K562 (cell line): Measurements from ENCODE around the gene TCF12. TPM values are rescaled to one million over a fixed set of nuclear protein-coding genes. Genes with fewer than 3 reads are reported as not detected.

Experiments used
- ATAC-seq: fragments of 200-7000 bp; cut with Tn5 transposase; 3 replicates; pipeline ENCODE4 v1.9.1; 2020; ENCODE audit warnings: moderate library complexity
- BruUV-seq: library from RNA; stranded (reverse); fragments of 400-500 nt; replicated peaks from 2 replicates; lab custom pipeline; 2021; lab: Mats Ljungman, UMichigan
- CTCF ChIA-PET: fragments of 300-600 bp; formaldehyde crosslinking; extraction: SDS; loops from one replicate; lab custom pipeline; 2021; ENCODE audit warnings: low intra/inter-chr PET ratio; lab: Yijun Ruan, JAX
- POLR2A ChIA-PET: fragments of 300-600, 350-650 bp; sonication (Branson Sonifier 250); formaldehyde crosslinking; extraction: SDS; loops from one replicate; lab custom pipeline; 2021; ENCODE audit warnings: antibody characterized with exemption, inconsistent platforms; lab: Yijun Ruan, JAX
- DNase-seq, 4 experiments: peaks; one replicate each; pipeline versions ENCODE4 v3.0.0 to v3.0.0-alpha.2; 2011 to 2018; ENCODE audit warnings: low spot score in 3 of 4, mixed read lengths in 3 of 4; ENCODE audit errors: extremely low read depth in 1 of 4
- FAIRE-seq: peaks from 2 replicates; lab custom pipeline; 2011; peaks lifted over from hg19 to GRCh38; lab: Jason Lieb, UNC
- H2AFZ ChIP-seq: 2 replicates; pipeline ENCODE4 v1.6.0; 2011; ENCODE audit warnings: low read depth, low read length, control low read depth, inconsistent platforms
- H3K27ac ChIP-seq: fragments of 200-600 bp; 3 replicates; pipeline ENCODE4 v1.8.0; 2011; ENCODE audit warnings: low read depth, mild to moderate bottlenecking, control low read depth, inconsistent platforms, low read length, moderate library complexity, mixed read lengths; ENCODE audit errors: extremely low read depth
- H3K27me3 ChIP-seq, 2 experiments: fragments of 300-600 bp in 1 of 2; 2 replicates in 1 of 2; 3 replicates in 1 of 2; pipeline versions ENCODE4 v1.6.0 to v1.8.0; 2011; ENCODE audit warnings: inconsistent platforms in 2 of 2, low read length in 2 of 2, mild to moderate bottlenecking in 1 of 2, mixed read lengths in 1 of 2, moderate library complexity in 1 of 2; ENCODE audit not compliant: control insufficient read depth in 2 of 2, insufficient read depth in 2 of 2
- H3K36me3 ChIP-seq: fragments of 300-600 bp; 3 replicates; pipeline ENCODE4 v1.8.0; 2011; ENCODE audit warnings: mild to moderate bottlenecking, low read length, inconsistent platforms; ENCODE audit not compliant: control insufficient read depth, insufficient read depth
- H3K4me1 ChIP-seq, 2 experiments: fragments of 200-600 bp in 1 of 2; replicated peaks in 1 of 2; 2 replicates in 1 of 2; 3 replicates in 1 of 2; pipeline versions ENCODE4 v1.5.1 to v1.8.0; 2011; ENCODE audit warnings: inconsistent platforms in 2 of 2, low read length in 2 of 2, mild to moderate bottlenecking in 1 of 2, mixed read lengths in 1 of 2, moderate library complexity in 1 of 2; ENCODE audit not compliant: control insufficient read depth in 2 of 2, insufficient read depth in 2 of 2
- H3K4me2 ChIP-seq: 2 replicates; pipeline ENCODE4 v1.6.1; 2011; ENCODE audit warnings: low read length, control low read depth, inconsistent platforms, mixed read lengths; ENCODE audit not compliant: insufficient read depth
- H3K4me3 ChIP-seq: fragments of 200-600 bp; sonication (generic), shearing (Covaris generic); 2 replicates; pipeline ENCODE4 v1.5.1; 2016; ENCODE audit warnings: control low read depth, inconsistent platforms
- H3K79me2 ChIP-seq: fragments of 200-600 bp; 3 replicates; pipeline ENCODE4 v1.8.0; 2011; ENCODE audit warnings: low read length, inconsistent platforms; ENCODE audit not compliant: control insufficient read depth, insufficient read depth
- H3K9ac ChIP-seq, 2 experiments: 2 replicates each; pipeline versions ENCODE4 v1.6.0 to v1.6.1; 2011; ENCODE audit warnings: low read depth in 2 of 2, low read length in 2 of 2, control low read depth in 1 of 2, inconsistent platforms in 1 of 2, mild to moderate bottlenecking in 1 of 2, mixed read lengths in 1 of 2; ENCODE audit not compliant: insufficient read depth in 1 of 2
- H3K9me1 ChIP-seq: one replicate; pipeline ENCODE4 v1.6.0; 2011; ENCODE audit warnings: inconsistent platforms, mild to moderate bottlenecking, low read length, moderate library complexity; ENCODE audit not compliant: control insufficient read depth, insufficient read depth
- H3K9me3 ChIP-seq: replicated peaks from 2 replicates; pipeline ENCODE4 v1.5.1; 2011; ENCODE audit warnings: low read depth, low read length, inconsistent platforms; ENCODE audit not compliant: control insufficient read depth, insufficient read depth
- H4K20me1 ChIP-seq: replicated peaks from 2 replicates; pipeline ENCODE4 v1.6.1; 2011; ENCODE audit warnings: low read length, inconsistent platforms, mixed read lengths; ENCODE audit not compliant: control insufficient read depth, insufficient read depth
- ATF7 ChIP-seq: fragments of 450-650 bp; IDR thresholded peaks from 2 replicates; pipeline ENCODE4 v1.7.1; 2014; ENCODE audit warnings: mild to moderate bottlenecking, moderate library complexity
- DEAF1 ChIP-seq: fragments of 450-650 bp; formaldehyde crosslinking; IDR thresholded peaks from 2 replicates; pipeline ENCODE4 v1.4.0; 2020; ENCODE audit warnings: mild to moderate bottlenecking, moderate library complexity
- NFRKB ChIP-seq: fragments of 450-650 bp; IDR thresholded peaks from 2 replicates; pipeline ENCODE4 v1.6.1; 2016; ENCODE audit warnings: low read depth
- PATZ1 ChIP-seq: fragments of 250-450 bp; sonication (Bioruptor Pico); IDR thresholded peaks from 2 replicates; pipeline ENCODE4 v1.5.0; 2020; ENCODE audit warnings: mild to moderate bottlenecking, borderline replicate concordance
- RB1 ChIP-seq: fragments of 450-650 bp; IDR thresholded peaks from 2 replicates; pipeline ENCODE4 v1.6.1; 2017; ENCODE audit warnings: low read depth, mild to moderate bottlenecking
- XRCC3 ChIP-seq: fragments of 450-650 bp; IDR thresholded peaks from 2 replicates; pipeline ENCODE4 v1.6.1; 2017; ENCODE audit warnings: mild to moderate bottlenecking, moderate library complexity
- ZC3H11A ChIP-seq: IDR thresholded peaks from 2 replicates; pipeline ENCODE4 v1.6.1; 2012; ENCODE audit warnings: low read depth, low read length, improper control_type of control experiment
- ZC3H4 ChIP-seq: sonication (generic); formaldehyde crosslinking; IDR thresholded peaks from 2 replicates; pipeline ENCODE4 v1.9.0; 2021; ENCODE audit warnings: missing genetic modification reagents, borderline replicate concordance
- whole genome bisulfite sequencing: fragments of 100-300 bp; shearing (Covaris generic); methylation state at CpG from one replicate; pipeline ENCODE4 v1.1.6; 2016; ENCODE audit warnings: low coverage, mixed read lengths; ENCODE audit not compliant: insufficient coverage; ENCODE audit errors: missing lambda C conversion rate; 5-methylcytosine and 5-hydroxymethylcytosine counted together
- in situ Hi-C: fragments of 300-500 bp; cut with MboI; formaldehyde crosslinking; loops from 4 replicates; pipeline ENCODE4 v1.15.0; 2018; ENCODE audit warnings: inconsistent platforms, mixed read lengths
- intact Hi-C: fragments of 100-400 bp; cut with micrococcal nuclease; formaldehyde crosslinking; loops from 2 replicates; pipeline ENCODE4 v1.14.2; 2022
- polyA plus RNA-seq, 8 experiments: library from polyadenylated mRNA; depleted of rRNA in 4 of 8; stranded (reverse) in 5 of 8; unstranded in 3 of 8; fragments of >200 nt; fragmentation: Nextera tagmentation in 2 of 8; fragmentation: Illumina TruSeq in 1 of 8; extraction: Ambion mirVana in 2 of 8; extraction: Trizol in 1 of 8; gene quantifications; 2 replicates each; pipeline versions ENCODE4 v1.2.1 to v1.2.3, GENCODE V29; 2011 to 2014; ENCODE audit warnings: inconsistent platforms in 1 of 8, missing spikeins in 1 of 8
- total RNA-seq, 7 experiments: library from RNA; depleted of rRNA in 6 of 7; stranded (reverse); fragments of >200 nt in 6 of 7; fragmentation: Illumina TruSeq in 2 of 7; extraction: Trizol in 2 of 7; gene quantifications; 2 replicates each; pipeline versions ENCODE4 v1.2.1 to v1.2.3, GENCODE V29; 2011 to 2021; ENCODE audit warnings: low replicate concordance in 1 of 7
- TF ChIP-seq, protein P1 (sequence below): fragments of 250-450 bp; sonication (Bioruptor Pico); IDR thresholded peaks from 2 replicates; pipeline ENCODE4 v1.8.0; 2021; ENCODE audit warnings: moderate library complexity, mild to moderate bottlenecking, inconsistent platforms

The TCF12 gene
- total and polyA plus RNA-seq, 9 of the 15 experiments (the other 6 are each of a cell fraction or from before 2014, with no cell fraction given) = 10.5 to 132 (median 52.9) TPM

- no peak overlapping the region for H2AFZ ChIP-seq
- no peaks in the 10 kb centered on the region for H3K36me3 ChIP-seq
- peaks cover 3% of the 10 kb centered on the region; the same call in 1 of the 2 replicates for H3K9me3 ChIP-seq
- H3K27ac ChIP-seq = no peak overlapping the region
- no peaks in the 10 kb centered on the region for H3K27me3 ChIP-seq
- no peaks in the 10 kb centered on the region for H3K79me2 ChIP-seq
- no peak overlapping the region for H3K4me3 ChIP-seq
- FAIRE-seq (no peak), ATAC-seq (no peak), DNase-seq (no peak)
- H3K9me1 ChIP-seq = no peaks in the 10 kb centered on the region
- BruUV-seq = no TSS peak
- in situ Hi-C loops (loop anchor here (25.0 kb wide), 1 partner anchor 827 kb away; no protein-coding TSS in a partner anchor), intact Hi-C loops (no loop called here)
- CTCF ChIA-PET = no interaction called here
- no peak overlapping the region for H3K9ac ChIP-seq
- peaks cover 22 to 25% of the 10 kb centered on the region in 2 experiments for H3K4me1 ChIP-seq
- POLR2A ChIA-PET = interaction anchor here (0.7 kb wide), 2 partner anchors 23 to 124 kb away, joined by 3 to 4 read pairs; no protein-coding TSS in a partner anchor
- WGBS = 94% methylated on average over 3 of the region's 3 CpGs
- no peaks in the 10 kb centered on the region for H4K20me1 ChIP-seq
- H3K4me2 ChIP-seq = no peak overlapping the region
- TF ChIP-seq, protein P1, sequence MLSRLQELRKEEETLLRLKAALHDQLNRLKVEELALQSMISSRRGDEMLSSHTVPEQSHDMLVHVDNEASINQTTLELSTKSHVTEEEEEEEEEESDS (CRISPR knock-in tag) = no peak
- TF ChIP-seq ZC3H4 (CRISPR knock-in tag) (no peak), NFRKB (no peak), RB1 (no peak), DEAF1 (CRISPR knock-in tag) (no peak), PATZ1 (CRISPR knock-in tag) (no peak), ZC3H11A (no peak), ATF7 (no peak), XRCC3 (no peak)
These were observed 395.8 kb downstream of the TCF12 start for GRCh38 chr15:57314221-57314620.
